ENCODE measurements around the gene PCGF3. TPM values are rescaled to one million over a fixed set of nuclear protein-coding genes. Genes with fewer than 3 reads are reported as not detected.
"Not testable (repeated sequence)": the region's sequence is repeated elsewhere in the genome, so short reads cannot be mapped to it uniquely, and the experiment has no call there.

The PCGF3 gene
- total RNA-seq, 3 donors from 2014 or later, result 45.5 to 66.9 (median 56.7) TPM

DNA sequence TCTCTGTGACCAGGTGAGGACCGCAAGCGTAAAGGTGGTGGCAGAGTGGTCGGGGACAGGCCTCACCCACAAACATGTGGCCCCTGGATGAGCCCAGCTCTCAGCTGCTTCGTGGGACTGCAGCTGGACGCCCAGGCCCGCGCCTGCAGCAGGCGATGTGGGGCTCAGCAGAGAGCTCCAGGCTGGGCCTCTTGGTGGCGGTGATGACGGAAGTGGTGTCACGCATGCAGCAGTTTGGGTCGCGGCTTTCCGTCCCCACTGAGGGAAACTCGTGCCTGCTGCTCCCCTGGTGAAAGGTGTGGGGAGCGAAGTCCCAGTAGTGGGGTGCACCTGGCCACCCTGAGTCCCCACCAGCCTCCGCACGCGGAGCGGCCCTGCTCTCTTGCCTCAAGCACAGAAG lies 26.9 kb downstream of the PCGF3 start:
- TF ChIP-seq, protein P1, sequence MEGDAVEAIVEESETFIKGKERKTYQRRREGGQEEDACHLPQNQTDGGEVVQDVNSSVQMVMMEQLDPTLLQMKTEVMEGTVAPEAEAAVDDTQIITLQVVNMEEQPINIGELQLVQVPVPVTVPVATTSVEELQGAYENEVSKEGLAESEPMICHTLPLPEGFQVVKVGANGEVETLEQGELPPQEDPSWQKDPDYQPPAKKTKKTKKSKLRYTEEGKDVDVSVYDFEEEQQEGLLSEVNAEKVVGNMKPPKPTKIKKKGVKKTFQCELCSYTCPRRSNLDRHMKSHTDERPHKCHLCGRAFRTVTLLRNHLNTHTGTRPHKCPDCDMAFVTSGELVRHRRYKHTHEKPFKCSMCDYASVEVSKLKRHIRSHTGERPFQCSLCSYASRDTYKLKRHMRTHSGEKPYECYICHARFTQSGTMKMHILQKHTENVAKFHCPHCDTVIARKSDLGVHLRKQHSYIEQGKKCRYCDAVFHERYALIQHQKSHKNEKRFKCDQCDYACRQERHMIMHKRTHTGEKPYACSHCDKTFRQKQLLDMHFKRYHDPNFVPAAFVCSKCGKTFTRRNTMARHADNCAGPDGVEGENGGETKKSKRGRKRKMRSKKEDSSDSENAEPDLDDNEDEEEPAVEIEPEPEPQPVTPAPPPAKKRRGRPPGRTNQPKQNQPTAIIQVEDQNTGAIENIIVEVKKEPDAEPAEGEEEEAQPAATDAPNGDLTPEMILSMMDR (IDR thresholded peaks at IDR 0.05), result no peak
- no peak for ATAC-seq
- H3K4me1 ChIP-seq (ENCODE audit: low read depth), result no peaks in the 10 kb centered on the region
- no peak overlapping the region for H3K4me3 ChIP-seq
- DNase-seq, result no peak
- intact Hi-C loops (cut with DNase I, micrococcal nuclease), result no loop called here
- no peaks in the 10 kb centered on the region for H3K36me3 ChIP-seq (ENCODE audit: low read depth)
- no peaks in the 10 kb centered on the region for H3K9me3 ChIP-seq

DNA sequence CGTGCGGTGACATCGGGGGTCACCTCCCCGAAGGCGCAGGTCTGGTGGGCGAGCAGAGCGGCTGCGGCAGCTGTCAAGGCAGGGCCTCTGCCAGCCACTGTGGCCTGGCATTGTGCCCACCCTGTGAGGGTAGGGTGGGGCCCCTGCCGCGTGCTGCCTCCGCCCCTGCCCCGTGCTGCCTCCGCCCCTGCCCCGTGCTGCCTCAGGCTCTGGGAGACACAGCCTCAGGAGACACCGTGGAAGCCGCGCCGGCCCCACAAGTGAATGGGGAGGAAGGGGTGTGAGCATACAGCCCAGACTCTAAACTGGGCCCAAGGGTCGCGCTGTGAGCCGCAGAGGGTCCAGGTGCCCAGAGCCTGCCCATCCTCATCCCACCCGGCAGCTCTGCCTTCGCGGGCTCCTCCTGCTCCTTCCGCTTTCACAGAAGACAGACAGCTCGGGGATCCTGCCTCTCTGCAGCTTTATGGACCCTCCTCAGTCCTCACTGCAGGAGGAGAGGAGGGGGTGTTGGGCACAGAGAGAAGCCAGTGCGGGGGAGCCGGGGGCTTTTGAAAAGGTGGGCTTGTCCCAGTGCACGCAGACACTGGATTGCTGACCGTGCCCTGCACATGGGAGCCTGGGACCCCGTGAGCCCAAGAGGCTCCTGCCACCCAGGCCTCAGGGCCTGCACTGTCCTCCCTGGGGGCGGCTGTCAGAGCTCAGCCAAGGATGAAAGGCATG lies 27.4 kb downstream of the PCGF3 start:
- no peaks in the 10 kb centered on the region for H3K36me3 ChIP-seq (ENCODE audit: low read depth)
- TF ChIP-seq, protein P1 (IDR thresholded peaks at IDR 0.05), result no peak
- intact Hi-C loops (cut with DNase I, micrococcal nuclease), result no loop called here
- no peak overlapping the region for H3K4me3 ChIP-seq
- no peaks in the 10 kb centered on the region for H3K9me3 ChIP-seq
- ATAC-seq (peak; percentile 24), DNase-seq (peak in 1 of 3 donors; percentile 29)
- H3K4me1 ChIP-seq (ENCODE audit: low read depth), result no peaks in the 10 kb centered on the region

DNA sequence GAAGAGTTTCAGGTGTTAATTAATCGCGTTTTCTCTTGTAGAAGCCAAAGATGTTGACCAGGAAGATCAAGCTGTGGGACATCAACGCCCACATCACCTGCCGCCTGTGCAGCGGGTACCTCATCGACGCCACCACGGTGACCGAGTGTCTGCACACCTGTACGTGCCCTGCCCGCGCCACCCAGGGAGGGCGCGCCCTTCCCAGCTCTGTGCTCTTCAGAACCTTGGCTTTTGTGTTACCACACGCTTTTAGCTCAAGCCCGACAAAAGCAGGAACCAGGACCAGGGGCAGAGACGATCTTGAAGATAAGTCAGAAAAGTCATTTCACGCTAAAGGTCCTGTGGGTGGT lies 28.0 kb downstream of the PCGF3 start:
- H3K9me3 ChIP-seq, result no peaks in the 10 kb centered on the region
- ATAC-seq (no peak), DNase-seq (no peak)
- H3K4me1 ChIP-seq (ENCODE audit: low read depth), result no peaks in the 10 kb centered on the region
- TF ChIP-seq, protein P1 (IDR thresholded peaks at IDR 0.05), result no peak
- intact Hi-C loops (cut with DNase I, micrococcal nuclease), result no loop called here
- no peak overlapping the region for H3K4me3 ChIP-seq
- H3K36me3 ChIP-seq (ENCODE audit: low read depth), result no peaks in the 10 kb centered on the region

DNA sequence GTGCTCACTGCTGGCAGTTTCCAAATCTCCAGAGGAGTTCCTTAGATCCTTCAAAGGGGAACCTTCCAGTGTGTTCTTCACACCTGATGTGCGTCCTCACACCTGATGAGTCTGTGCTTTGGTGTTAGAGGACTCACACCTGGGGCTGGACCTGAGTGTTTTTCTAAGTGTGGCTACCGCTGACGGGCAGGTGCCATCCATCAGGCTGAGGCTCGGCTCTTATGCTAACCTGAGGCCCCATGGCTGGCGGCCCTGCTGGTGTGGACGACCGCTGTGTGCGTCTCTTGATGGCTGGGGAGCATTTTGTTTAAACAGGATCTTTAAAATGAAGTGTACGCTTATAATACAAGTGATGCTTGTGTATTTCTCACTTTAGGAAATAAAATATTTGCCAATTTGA lies 28.4 kb downstream of the PCGF3 start:
- DNase-seq (no peak), ATAC-seq (no peak)
- Histone ChIP-seq H3K4me3 (no peak overlapping the region), H3K36me3 (ENCODE audit: low read depth) (no peaks in the 10 kb centered on the region), H3K4me1 (ENCODE audit: low read depth) (no peaks in the 10 kb centered on the region), H3K9me3 (no peaks in the 10 kb centered on the region)
- intact Hi-C loops (cut with DNase I, micrococcal nuclease), result no loop called here
- TF ChIP-seq, protein P1 (IDR thresholded peaks at IDR 0.05), result no peak

DNA sequence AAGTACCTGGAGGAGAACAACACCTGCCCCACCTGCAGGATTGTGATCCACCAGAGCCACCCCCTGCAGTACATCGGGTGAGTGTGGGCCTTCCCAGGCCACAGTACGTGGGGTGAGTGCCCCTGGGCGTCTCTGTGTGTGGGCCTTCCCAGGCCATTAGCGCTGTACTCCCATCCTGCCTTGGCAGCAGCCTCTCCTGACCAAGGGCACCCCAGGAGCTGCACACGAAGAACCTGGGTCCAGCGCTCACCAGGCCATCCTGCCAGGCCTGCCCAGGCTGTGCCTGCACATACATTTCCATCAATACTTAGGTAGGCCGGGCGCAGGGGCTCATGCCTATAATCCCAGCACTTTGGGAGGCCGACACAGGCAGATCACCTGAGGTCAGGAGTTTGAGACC lies 29.3 kb downstream of the PCGF3 start:
- ATAC-seq, result no peak
- H3K36me3 ChIP-seq (ENCODE audit: low read depth), result no peaks in the 10 kb centered on the region
- TF ChIP-seq, protein P1 (IDR thresholded peaks at IDR 0.05), result no peak
- intact Hi-C loops (cut with DNase I, micrococcal nuclease), result no loop called here
- no peak overlapping the region for H3K4me3 ChIP-seq
- H3K4me1 ChIP-seq (ENCODE audit: low read depth), result peaks cover 3% of the 10 kb centered on the region
- no peaks in the 10 kb centered on the region for H3K9me3 ChIP-seq
- no peak for DNase-seq

DNA sequence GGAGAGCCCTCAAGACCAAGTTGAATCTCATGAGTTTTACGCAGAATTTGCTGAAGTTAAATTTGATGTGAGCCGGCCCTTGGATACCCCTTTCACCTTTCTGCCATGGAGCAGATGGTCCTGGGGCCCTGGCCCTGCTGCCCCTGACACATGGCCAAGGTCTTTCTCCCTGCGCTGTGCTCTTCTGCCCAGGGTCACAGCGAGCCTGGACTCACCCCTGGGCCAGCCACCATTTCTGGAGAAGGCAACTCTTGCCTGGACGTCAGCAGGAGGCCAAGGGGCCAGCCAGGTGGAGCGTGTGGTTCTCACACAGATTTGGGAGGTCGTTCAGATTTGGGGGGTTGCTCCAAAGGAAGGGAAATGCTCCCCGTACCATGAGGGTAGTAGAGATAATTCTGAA lies 30.0 kb downstream of the PCGF3 start:
- Histone ChIP-seq H3K4me3 (no peak overlapping the region), H3K36me3 (ENCODE audit: low read depth) (no peaks in the 10 kb centered on the region), H3K4me1 (ENCODE audit: low read depth) (peaks cover 3% of the 10 kb centered on the region), H3K9me3 (no peaks in the 10 kb centered on the region)
- no peak for DNase-seq
- ATAC-seq, result no peak
- intact Hi-C loops (cut with DNase I, micrococcal nuclease), result no loop called here
- TF ChIP-seq, protein P1 (IDR thresholded peaks at IDR 0.05), result no peak

DNA sequence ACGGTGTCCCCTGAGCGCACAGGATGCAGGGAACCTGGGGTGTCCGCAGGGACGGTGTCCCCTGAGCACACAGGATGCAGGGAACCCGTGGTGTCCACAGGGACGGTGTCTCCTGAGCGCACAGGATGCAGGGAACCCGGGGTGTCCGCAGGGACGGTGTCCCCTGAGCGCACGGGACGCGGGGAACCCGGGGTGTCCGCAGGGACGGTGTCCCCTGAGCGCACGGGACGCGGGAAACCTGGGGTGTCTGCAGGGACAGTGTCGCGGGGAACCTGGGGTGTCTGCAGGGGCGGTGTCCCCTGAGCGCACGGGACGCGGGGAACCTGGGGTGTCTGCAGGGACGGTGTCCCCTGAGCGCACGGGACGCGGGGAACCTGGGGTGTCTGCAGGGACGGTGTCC lies 30.9 kb downstream of the PCGF3 start:
- intact Hi-C loops (cut with DNase I, micrococcal nuclease); H3K4me3 ChIP-seq; DNase-seq; ATAC-seq; H3K4me1 ChIP-seq (ENCODE audit: low read depth); H3K9me3 ChIP-seq; H3K36me3 ChIP-seq (ENCODE audit: low read depth): not testable (repeated sequence)
